A549 (cell line): Measurements from ENCODE around the gene SAXO1. TPM values are rescaled to one million over a fixed set of nuclear protein-coding genes. Genes with fewer than 3 reads are reported as not detected.

Experiments
- ATAC-seq, 2 experiments: fragments of 200-7000 bp in 1 of 2; fragments of >200 bp in 1 of 2; cut with Nextera tagmentation in 1 of 2; cut with Tn5 transposase in 1 of 2; 3 replicates each; pipeline versions ENCODE4 v1.8.0 to v1.9.1; 2018 to 2020; ENCODE audit warnings: mild to moderate bottlenecking in 1 of 2, moderate library complexity in 1 of 2
- CTCF ChIA-PET: fragments of 300-600 bp; sonication (Branson Sonifier 250); formaldehyde crosslinking; extraction: SDS; loops from one replicate; lab custom pipeline; 2021; ENCODE audit warnings: antibody characterized with exemption, inconsistent platforms; lab: Yijun Ruan, JAX
- POLR2A ChIA-PET: fragments of 350-600 bp; formaldehyde crosslinking; extraction: SDS; loops from one replicate; lab custom pipeline; 2021; ENCODE audit warnings: antibody characterized with exemption, inconsistent platforms; lab: Yijun Ruan, JAX
- DNase-seq, 2 experiments: peaks; one replicate each; pipeline versions ENCODE4 v3.0.0 to v3.0.0-alpha.2; 2011 to 2016; ENCODE audit warnings: low read depth in 1 of 2, low spot score in 1 of 2
- FAIRE-seq: peaks from 2 replicates; lab custom pipeline; 2011; peaks lifted over from hg19 to GRCh38; lab: Jason Lieb, UNC
- H3K27ac ChIP-seq, 2 experiments: fragments of >200 bp; sonication (Bioruptor Twin); formaldehyde crosslinking; 3 replicates each; pipeline ENCODE4 v1.5.1; 2016 to 2017
- H3K4me1 ChIP-seq: fragments of >200 bp; sonication (Bioruptor Twin); formaldehyde crosslinking; 3 replicates; pipeline ENCODE4 v1.6.1; 2016
- H3K4me2 ChIP-seq: fragments of >200 bp; sonication (Bioruptor Twin); formaldehyde crosslinking; 3 replicates; pipeline ENCODE4 v1.6.1; 2016
- H3K4me3 ChIP-seq: fragments of >200 bp; sonication (Bioruptor Twin); formaldehyde crosslinking; 3 replicates; pipeline ENCODE4 v1.5.1; 2016
- H3K9me3 ChIP-seq: fragments of >200 bp; sonication (Bioruptor Twin); formaldehyde crosslinking; 3 replicates; pipeline ENCODE4 v1.6.1; 2016
- CEBPB ChIP-seq, 2 experiments: fragments of >200 bp in 1 of 2; sonication (Bioruptor Twin) in 1 of 2; formaldehyde crosslinking in 1 of 2; IDR thresholded peaks; 2 replicates each; pipeline ENCODE4 v1.6.1; 2012 to 2016
- CHD2 ChIP-seq: fragments of 150-350 bp; IDR thresholded peaks from 2 replicates; pipeline ENCODE4 v1.6.1; 2014; ENCODE audit warnings: low read length; ENCODE audit not compliant: partially characterized antibody
- EP300 ChIP-seq, 2 experiments: fragments of >200 bp; sonication (Bioruptor Twin); formaldehyde crosslinking; IDR thresholded peaks; 2 replicates in 1 of 2; 3 replicates in 1 of 2; pipeline ENCODE4 v1.6.1; 2016 to 2017
- ESRRA ChIP-seq: fragments of 150-350 bp; IDR thresholded peaks from 2 replicates; pipeline ENCODE4 v1.6.1; 2014; ENCODE audit warnings: mild to moderate bottlenecking, low read length, borderline replicate concordance
- HDAC2 ChIP-seq: fragments of 200-600 bp; sonication (generic); IDR thresholded peaks from 2 replicates; pipeline ENCODE4 v1.6.1; 2016
- HOXA7 ChIP-seq: fragments of 250-450 bp; sonication (Bioruptor Pico); IDR thresholded peaks from 2 replicates; pipeline ENCODE4 v1.5.0; 2020; ENCODE audit warnings: mild to moderate bottlenecking, moderate library complexity
- KDM1A ChIP-seq: fragments of 200-600 bp; sonication (generic); IDR thresholded peaks from 2 replicates; pipeline ENCODE4 v1.6.1; 2016; ENCODE audit warnings: low read depth, mild to moderate bottlenecking
- MAFK ChIP-seq: fragments of 450-650 bp; IDR thresholded peaks from 2 replicates; pipeline ENCODE4 v1.6.1; 2014; ENCODE audit not compliant: partially characterized antibody
- MYC ChIP-seq: IDR thresholded peaks from 2 replicates; pipeline ENCODE4 v1.6.1; 2012; ENCODE audit warnings: mild to moderate bottlenecking, inconsistent platforms, low read length, improper control_type of control experiment, borderline replicate concordance
- NFE2L2 ChIP-seq: fragments of 150-350 bp; conservative IDR thresholded peaks from 2 replicates; pipeline ENCODE4 v1.6.1; 2014; ENCODE audit warnings: low read length
- NR3C1 ChIP-seq: fragments of >200 bp; sonication (Bioruptor Twin); formaldehyde crosslinking; IDR thresholded peaks from 3 replicates; pipeline ENCODE4 v1.6.1; 2017
- WGBS: methylation state at CpG from one replicate; pipeline ENCODE4 v1.1.6; 2017; ENCODE audit errors: missing lambda C conversion rate; 5-methylcytosine and 5-hydroxymethylcytosine counted together
- polyA plus RNA-seq, 4 experiments: library from polyadenylated mRNA; depleted of rRNA in 3 of 4; stranded (reverse); fragments of >200 nt; fragmentation: RNase III in 1 of 4; extraction: RNeasy Plus Mini Kit Qiagen cat#74134 plus additional on column Dnase treatment in 1 of 4; gene quantifications; 2 replicates in 3 of 4; 3 replicates in 1 of 4; pipeline ENCODE4 v1.2.3, GENCODE V29; 2011 to 2017
- TF ChIP-seq, protein P1 (sequence below): fragments of >200 bp; sonication (Bioruptor Twin); formaldehyde crosslinking; IDR thresholded peaks from 3 replicates; pipeline ENCODE4 v1.5.1; 2016
- TF ChIP-seq, protein P2 (sequence below): fragments of >200 bp; sonication (Bioruptor Twin); formaldehyde crosslinking; IDR thresholded peaks from 3 replicates; pipeline ENCODE4 v1.6.1; 2016

Gene SAXO1
- polyA plus RNA-seq, 2 of the 4 experiments (the other 2 are of a cell fraction): not detected

DNA sequence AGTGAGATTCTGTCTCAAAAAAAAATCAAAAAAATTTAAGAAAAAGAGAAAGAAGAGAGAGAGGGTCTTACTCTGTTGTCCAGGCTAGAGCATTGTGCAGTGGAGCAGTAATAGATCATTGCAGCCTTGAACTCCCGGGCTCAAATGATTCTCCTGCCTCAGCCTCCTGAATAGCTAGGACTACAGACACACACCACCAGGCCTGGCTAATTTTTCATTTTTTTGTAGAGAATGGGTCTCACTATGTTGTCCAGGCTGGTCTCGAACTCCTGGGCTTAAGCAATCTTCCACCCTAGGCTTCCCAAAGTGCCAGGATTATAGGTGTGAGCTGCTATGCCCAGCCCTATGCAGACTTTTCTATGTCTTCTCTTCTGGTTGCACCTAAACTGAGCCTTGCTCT lies 41.2 kb upstream of the SAXO1 start:
- Histone ChIP-seq H3K4me2 (no peak overlapping the region), H3K4me3 (no peak overlapping the region), H3K4me1 (no peaks in the 10 kb centered on the region), H3K9me3 (no peaks in the 10 kb centered on the region; the same call in 2 of the 3 replicates), H3K27ac (no peak overlapping the region)
- ATAC-seq (no peak), FAIRE-seq (no peak), DNase-seq (no peak)
- TF ChIP-seq CEBPB (IDR thresholded peaks at IDR 0.05): no peak
- TF ChIP-seq NR3C1: no peak
- no peak for TF ChIP-seq HOXA7
- no peak for TF ChIP-seq KDM1A
- no peak for TF ChIP-seq MYC
- 94% methylated on average over 2 of the region's 2 CpGs for WGBS
- ChIA-PET CTCF (interaction anchor here (0.6 kb wide), 1 partner anchor 1249 kb away, joined by 3 read pairs; no protein-coding TSS in a partner anchor), POLR2A (no interaction called here)

DNA sequence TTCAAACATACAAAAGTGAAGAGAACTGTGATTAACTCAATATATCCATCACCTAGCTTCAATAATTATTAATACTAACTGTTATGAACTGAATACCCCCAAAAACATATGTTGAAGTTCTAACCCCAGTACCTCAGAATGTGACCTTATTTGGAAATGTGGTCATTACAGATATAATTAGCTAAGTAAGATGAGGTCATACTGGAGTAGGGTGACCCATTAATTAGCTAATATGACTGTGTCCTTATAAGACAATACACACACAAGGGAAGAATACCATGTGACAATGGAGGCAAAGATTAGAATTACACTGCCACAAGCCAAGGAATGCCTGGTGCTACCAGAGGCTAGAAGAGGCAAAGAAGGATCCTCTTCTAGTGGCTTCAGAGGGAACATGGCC lies 24.0 kb upstream of the SAXO1 start:
- CTCF ChIA-PET: interaction anchor here (1.7 kb wide), 1 partner anchor 29 kb away, joined by 9 read pairs; no protein-coding TSS in a partner anchor

DNA sequence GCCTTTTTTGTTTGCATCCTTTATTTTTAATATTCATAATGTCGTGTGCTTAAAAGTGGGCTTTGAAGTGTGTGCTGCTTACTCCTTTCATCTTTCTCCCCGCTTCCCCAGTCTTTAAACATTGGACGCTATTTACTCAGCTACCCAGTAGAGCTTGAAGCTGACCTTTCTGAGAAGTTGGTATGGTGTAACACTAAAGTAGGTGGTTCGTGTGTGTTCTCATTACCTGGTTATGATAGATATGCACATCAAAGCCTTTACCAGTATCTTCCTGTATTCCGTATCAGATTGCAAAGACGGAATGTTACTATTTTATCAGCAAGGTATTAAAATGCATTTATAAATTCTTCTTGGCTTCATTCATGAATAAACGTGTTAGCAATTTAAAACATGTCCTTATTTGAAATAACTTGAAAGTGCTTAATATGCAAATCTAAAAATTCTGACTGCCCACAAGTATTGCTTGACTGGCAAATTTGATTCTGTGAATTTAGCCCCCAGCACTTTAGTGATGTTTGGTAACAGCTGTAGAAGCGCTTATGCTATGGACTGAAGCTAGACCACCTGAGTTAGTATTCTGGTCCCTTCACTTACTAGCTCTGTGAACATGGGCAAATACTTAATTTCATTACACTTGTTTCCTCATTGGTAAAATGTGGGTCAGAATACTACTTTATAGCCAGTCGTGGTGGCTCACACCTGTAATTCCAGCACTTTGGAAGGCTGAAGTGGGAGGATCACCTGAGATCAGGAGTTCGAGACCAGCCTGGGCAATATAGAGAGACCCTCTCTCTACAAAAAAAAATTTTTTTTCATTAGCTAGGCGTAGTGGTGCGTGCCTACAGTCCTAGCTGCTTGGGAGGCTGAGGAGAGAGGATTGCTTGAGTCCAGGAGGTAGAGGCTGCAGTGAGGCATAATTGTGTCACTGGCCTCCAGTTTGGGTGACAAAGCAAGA lies 17.9 kb upstream of the SAXO1 start:
- DNase-seq (no peak), FAIRE-seq (no peak), ATAC-seq (no peak)
- ChIA-PET POLR2A (interaction anchor here (0.5 to 1.3 kb wide), 2 partner anchors 15 to 180 kb away, joined by 3 to 4 read pairs; partner anchors contain the start of gene DENND4C), CTCF (interaction anchor here (0.6 to 5.3 kb wide), 4 partner anchors 125 to 413 kb away, joined by 3 to 57 read pairs (median 12); no protein-coding TSS in a partner anchor)
- Histone ChIP-seq H3K4me2 (peak overlapping the region; percentile 93), H3K27ac (peak overlapping the region; percentile 92 to 95; a peak in 4 of 6 replicates), H3K4me3 (peak overlapping the region; percentile 82), H3K9me3 (no peaks in the 10 kb centered on the region), H3K4me1 (peaks cover 21% of the 10 kb centered on the region)
- TF ChIP-seq NFE2L2: no peak
- TF ChIP-seq, protein P1, sequence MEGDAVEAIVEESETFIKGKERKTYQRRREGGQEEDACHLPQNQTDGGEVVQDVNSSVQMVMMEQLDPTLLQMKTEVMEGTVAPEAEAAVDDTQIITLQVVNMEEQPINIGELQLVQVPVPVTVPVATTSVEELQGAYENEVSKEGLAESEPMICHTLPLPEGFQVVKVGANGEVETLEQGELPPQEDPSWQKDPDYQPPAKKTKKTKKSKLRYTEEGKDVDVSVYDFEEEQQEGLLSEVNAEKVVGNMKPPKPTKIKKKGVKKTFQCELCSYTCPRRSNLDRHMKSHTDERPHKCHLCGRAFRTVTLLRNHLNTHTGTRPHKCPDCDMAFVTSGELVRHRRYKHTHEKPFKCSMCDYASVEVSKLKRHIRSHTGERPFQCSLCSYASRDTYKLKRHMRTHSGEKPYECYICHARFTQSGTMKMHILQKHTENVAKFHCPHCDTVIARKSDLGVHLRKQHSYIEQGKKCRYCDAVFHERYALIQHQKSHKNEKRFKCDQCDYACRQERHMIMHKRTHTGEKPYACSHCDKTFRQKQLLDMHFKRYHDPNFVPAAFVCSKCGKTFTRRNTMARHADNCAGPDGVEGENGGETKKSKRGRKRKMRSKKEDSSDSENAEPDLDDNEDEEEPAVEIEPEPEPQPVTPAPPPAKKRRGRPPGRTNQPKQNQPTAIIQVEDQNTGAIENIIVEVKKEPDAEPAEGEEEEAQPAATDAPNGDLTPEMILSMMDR: no peak
- no peak for TF ChIP-seq EP300 (IDR thresholded peaks at IDR 0.05)
- no peak for TF ChIP-seq ESRRA
- peak; percentile 75 for TF ChIP-seq MAFK
- TF ChIP-seq CHD2: no peak
- 61% methylated on average over 12 of the region's 12 CpGs for WGBS

More for the DNA sequence above, 24.0 kb upstream of the SAXO1 start:
- POLR2A ChIA-PET: interaction anchor here (1.1 kb wide), 1 partner anchor 10 kb away, joined by 7 read pairs; no protein-coding TSS in a partner anchor
- no peak overlapping the region for H3K4me3 ChIP-seq
- no peak for TF ChIP-seq HDAC2
- ATAC-seq (no peak), DNase-seq (no peak), FAIRE-seq (peak; percentile 28)
- no peak overlapping the region for H3K27ac ChIP-seq
- no peak overlapping the region for H3K4me2 ChIP-seq
- 0 out of 3 replicates have a peak, but pooled peaks cover under 1% of the 10 kb centered on the region for H3K4me1 ChIP-seq
- no peaks in the 10 kb centered on the region for H3K9me3 ChIP-seq

DNA sequence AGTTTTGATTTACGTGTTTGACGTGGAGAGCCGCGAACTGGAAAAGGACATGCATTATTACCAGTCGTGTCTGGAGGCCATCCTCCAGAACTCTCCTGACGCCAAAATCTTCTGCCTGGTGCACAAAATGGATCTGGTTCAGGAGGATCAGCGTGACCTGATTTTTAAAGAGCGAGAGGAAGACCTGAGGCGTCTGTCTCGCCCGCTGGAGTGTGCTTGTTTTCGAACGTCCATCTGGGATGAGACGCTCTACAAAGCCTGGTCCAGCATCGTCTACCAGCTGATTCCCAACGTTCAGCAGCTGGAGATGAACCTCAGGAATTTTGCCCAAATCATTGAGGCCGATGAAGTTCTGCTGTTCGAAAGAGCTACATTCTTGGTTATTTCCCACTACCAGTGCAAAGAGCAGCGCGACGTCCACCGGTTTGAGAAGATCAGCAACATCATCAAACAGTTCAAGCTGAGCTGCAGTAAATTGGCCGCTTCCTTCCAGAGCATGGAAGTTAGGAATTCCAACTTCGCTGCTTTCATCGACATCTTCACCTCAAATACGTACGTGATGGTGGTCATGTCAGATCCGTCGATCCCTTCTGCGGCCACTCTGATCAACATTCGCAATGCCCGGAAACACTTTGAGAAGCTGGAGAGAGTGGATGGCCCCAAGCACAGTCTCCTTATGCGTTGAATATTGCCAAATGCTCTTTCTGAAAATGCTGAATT lies 17.1 kb upstream of the SAXO1 start:
- no peak for FAIRE-seq
- Histone ChIP-seq H3K4me1 (peaks cover 21% of the 10 kb centered on the region), H3K27ac (peak overlapping the region; percentile 92 to 95), H3K4me2 (peak overlapping the region; percentile 93), H3K9me3 (no peaks in the 10 kb centered on the region)
- ChIA-PET POLR2A (interaction anchor here (1.3 to 2.0 kb wide), 4 partner anchors 56 to 181 kb away, joined by 4 to 20 read pairs (median 7); partner anchors contain the start of gene DENND4C), CTCF (interaction anchor here (0.8 to 5.3 kb wide), 11 partner anchors 12 to 407 kb away, joined by 3 to 57 read pairs (median 4); partner anchors contain the start of gene SAXO1)
- peak; percentile 74 for TF ChIP-seq MAFK
- TF ChIP-seq, protein P2, sequence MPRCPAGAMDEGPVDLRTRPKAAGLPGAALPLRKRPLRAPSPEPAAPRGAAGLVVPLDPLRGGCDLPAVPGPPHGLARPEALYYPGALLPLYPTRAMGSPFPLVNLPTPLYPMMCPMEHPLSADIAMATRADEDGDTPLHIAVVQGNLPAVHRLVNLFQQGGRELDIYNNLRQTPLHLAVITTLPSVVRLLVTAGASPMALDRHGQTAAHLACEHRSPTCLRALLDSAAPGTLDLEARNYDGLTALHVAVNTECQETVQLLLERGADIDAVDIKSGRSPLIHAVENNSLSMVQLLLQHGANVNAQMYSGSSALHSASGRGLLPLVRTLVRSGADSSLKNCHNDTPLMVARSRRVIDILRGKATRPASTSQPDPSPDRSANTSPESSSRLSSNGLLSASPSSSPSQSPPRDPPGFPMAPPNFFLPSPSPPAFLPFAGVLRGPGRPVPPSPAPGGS: no peak
- TF ChIP-seq, all 56 proteins: peak for 1
- 3% methylated on average over 33 of the region's 33 CpGs for WGBS
- DNase-seq (no peak), ATAC-seq (peak; percentile 5 to 17; a peak in 5 of 6 replicates)
- H3K4me3 ChIP-seq: peak overlapping the region; percentile 82
